Liver (tissue), 9 donors: ENCODE measurements around the gene AP2S1. TPM values are rescaled to one million over a fixed set of nuclear protein-coding genes. Genes with fewer than 3 reads are reported as not detected.
A peak's percentile ranks its signal among the peaks of the same experiment; 100 is the strongest.

Source experiments
- DNase-seq: peaks from one replicate; pipeline ENCODE4 v3.0.0-alpha.2; 2017; ENCODE audit warnings: low spot score
- H3K27ac ChIP-seq, 2 donors: one replicate each; pipeline ENCODE4 v1.7.0; 2013; ENCODE audit warnings: inconsistent platforms in 2 of 2, low read length in 2 of 2, control low read depth in 1 of 2, low read depth in 1 of 2, mild to moderate bottlenecking in 1 of 2
- H3K27me3 ChIP-seq, 4 donors: one replicate each; pipeline versions ENCODE4 v1.6.1 to v1.7.0; 2013; ENCODE audit warnings: low read length in 3 of 4, inconsistent platforms in 1 of 4, mild to moderate bottlenecking in 1 of 4, moderate library complexity in 1 of 4; ENCODE audit not compliant: control insufficient read depth in 4 of 4, insufficient read depth in 4 of 4
- H3K36me3 ChIP-seq, 4 donors: one replicate each; pipeline versions ENCODE4 v1.6.1 to v1.7.0; 2013; ENCODE audit warnings: low read length in 3 of 4, mild to moderate bottlenecking in 3 of 4, low read depth in 1 of 4, moderate library complexity in 1 of 4; ENCODE audit not compliant: control insufficient read depth in 4 of 4, insufficient read depth in 3 of 4
- H3K4me1 ChIP-seq, 4 donors: one replicate each; pipeline versions ENCODE4 v1.6.1 to v1.7.0; 2013; ENCODE audit warnings: low read length in 3 of 4, mild to moderate bottlenecking in 3 of 4, moderate library complexity in 1 of 4; ENCODE audit not compliant: control insufficient read depth in 4 of 4, insufficient read depth in 4 of 4
- H3K4me3 ChIP-seq, 3 donors: one replicate each; pipeline versions ENCODE4 v1.6.1 to v1.7.0; 2013; ENCODE audit warnings: low read length in 3 of 3, control low read depth in 1 of 3, low read depth in 1 of 3, mild to moderate bottlenecking in 1 of 3
- H3K9ac ChIP-seq, 2 donors: one replicate each; pipeline ENCODE4 v1.7.0; 2013; ENCODE audit warnings: low read length in 2 of 2, mild to moderate bottlenecking in 2 of 2, moderate library complexity in 2 of 2, control low read depth in 1 of 2, low read depth in 1 of 2
- H3K9me3 ChIP-seq, 4 donors: one replicate each; pipeline versions ENCODE4 v1.6.1 to v1.7.0; 2013; ENCODE audit warnings: low read length in 3 of 4; ENCODE audit not compliant: control insufficient read depth in 4 of 4
- EGR1 ChIP-seq, 2 donors: IDR thresholded peaks; 2 replicates each; pipeline ENCODE4 v1.6.1; 2016 to 2018; ENCODE audit warnings: antibody characterized with exemption in 2 of 2, low read depth in 2 of 2
- FOXA1 ChIP-seq: IDR thresholded peaks from 2 replicates; pipeline ENCODE4 v1.6.1; 2016; ENCODE audit warnings: antibody characterized with exemption
- FOXA2 ChIP-seq: IDR thresholded peaks from 2 replicates; pipeline ENCODE4 v1.6.1; 2016; ENCODE audit warnings: antibody characterized with exemption
- GABPA ChIP-seq, 2 donors: IDR thresholded peaks in 1 of 2; conservative IDR thresholded peaks in 1 of 2; 2 replicates each; pipeline ENCODE4 v1.6.1; 2016; ENCODE audit warnings: antibody characterized with exemption in 2 of 2, mild to moderate bottlenecking in 1 of 2, moderate library complexity in 1 of 2
- HNF4A ChIP-seq, 2 donors: conservative IDR thresholded peaks; 2 replicates each; pipeline ENCODE4 v1.6.1; 2016; ENCODE audit warnings: antibody characterized with exemption in 2 of 2, mild to moderate bottlenecking in 2 of 2
- HNF4G ChIP-seq: IDR thresholded peaks from 2 replicates; pipeline ENCODE4 v1.6.1; 2016; ENCODE audit warnings: antibody characterized with exemption
- JUND ChIP-seq, 2 donors: IDR thresholded peaks; 2 replicates each; pipeline ENCODE4 v1.6.1; 2016; ENCODE audit warnings: antibody characterized with exemption in 2 of 2
- NR2F2 ChIP-seq: IDR thresholded peaks from 2 replicates; pipeline ENCODE4 v1.6.1; 2016; ENCODE audit warnings: antibody characterized with exemption
- RAD21 ChIP-seq, 2 donors: IDR thresholded peaks; 2 replicates each; pipeline ENCODE4 v1.6.1; 2016; ENCODE audit warnings: antibody characterized with exemption in 2 of 2, mild to moderate bottlenecking in 2 of 2
- RXRA ChIP-seq, 2 donors: IDR thresholded peaks; 2 replicates each; pipeline ENCODE4 v1.6.1; 2017 to 2018; ENCODE audit warnings: antibody characterized with exemption in 2 of 2, mild to moderate bottlenecking in 1 of 2
- SP1 ChIP-seq: IDR thresholded peaks from 2 replicates; pipeline ENCODE4 v1.6.1; 2018; ENCODE audit warnings: antibody characterized with exemption, mild to moderate bottlenecking
- TAF1 ChIP-seq: conservative IDR thresholded peaks from 2 replicates; pipeline ENCODE4 v1.6.1; 2016; ENCODE audit warnings: antibody characterized with exemption, mild to moderate bottlenecking
- YY1 ChIP-seq: IDR thresholded peaks from 2 replicates; pipeline ENCODE4 v1.6.1; 2016; ENCODE audit warnings: antibody characterized with exemption, mild to moderate bottlenecking
- WGBS: extraction: QIAGEN DNeasy Blood & Tissue Kit; methylation state at CpG from one replicate; pipeline ENCODE4 v1.1.7; 2013; 5-methylcytosine and 5-hydroxymethylcytosine counted together
- polyA plus RNA-seq, 2 donors: library from polyadenylated mRNA; stranded (reverse) in 1 of 2; unstranded in 1 of 2; fragments of 200-250 nt in 1 of 2; fragments of >200 nt in 1 of 2; fragmentation: Nextera tagmentation in 1 of 2; extraction: Ambion mirVana in 1 of 2; gene quantifications; one replicate each; pipeline versions ENCODE4 v1.2.1 to v1.2.3, GENCODE V29; 2013 to 2015
- total RNA-seq, 2 donors: library from RNA; depleted of rRNA; stranded (reverse); fragments of >200 nt; gene quantifications; one replicate each; pipeline ENCODE4 v1.2.3, GENCODE V29; 2014
- TF ChIP-seq, protein P1 (sequence below): IDR thresholded peaks from 2 replicates; pipeline ENCODE4 v1.6.1; 2016; ENCODE audit warnings: antibody characterized with exemption, mild to moderate bottlenecking
- TF ChIP-seq, protein P2 (sequence below): IDR thresholded peaks from 2 replicates; pipeline ENCODE4 v1.6.1; 2016; ENCODE audit warnings: antibody characterized with exemption
- TF ChIP-seq, protein P3 (sequence below): IDR thresholded peaks from 2 replicates; pipeline ENCODE4 v1.6.1; 2016; ENCODE audit warnings: antibody characterized with exemption
- TF ChIP-seq, protein P4 (sequence below): fragments of 150-350 bp; IDR thresholded peaks from 2 replicates; pipeline ENCODE4 v1.5.1; 2017; ENCODE audit warnings: improper control_type of control experiment, low read depth, low read length; ENCODE audit not compliant: missing input control
- TF ChIP-seq, protein P5 (sequence below): IDR thresholded peaks from 2 replicates; pipeline ENCODE4 v1.6.1; 2016; ENCODE audit warnings: antibody characterized with exemption
- donor health status: healthy.
- donor health status: healthy.
- donor health status: healthy.
- donor health status: healthy.
- donor health status: healthy.

Gene AP2S1
- total and polyA plus RNA-seq, 4 donors = 28.3 to 168 (median 79.0) TPM

DNA sequence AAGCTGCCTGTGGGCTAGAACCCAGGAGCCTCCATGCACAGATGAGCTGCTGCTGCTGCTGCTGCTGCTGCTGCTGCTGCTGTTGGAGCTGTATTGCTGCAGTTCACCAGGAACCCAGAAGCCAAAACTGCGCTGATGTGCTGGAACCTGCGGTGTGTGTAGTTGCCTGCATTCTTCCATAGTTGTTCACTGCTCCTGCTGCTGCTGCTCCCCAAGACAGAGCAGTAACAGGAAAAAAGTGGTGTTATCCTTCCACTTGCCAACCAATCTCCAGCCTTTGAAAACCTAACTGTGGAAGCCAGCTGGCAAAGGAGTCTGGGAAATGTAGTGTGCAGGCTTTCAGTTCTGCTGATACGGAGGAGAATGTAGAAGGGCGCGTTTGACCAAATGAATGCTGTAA is 48.1 kb upstream of the AP2S1 start:
- WGBS = 80% methylated on average over 5 of the region's 5 CpGs
- Histone ChIP-seq H3K27ac (no peak overlapping the region), H3K4me3 (no peak overlapping the region), H3K9me3 (no peaks in the 10 kb centered on the region), H3K9ac (no peak overlapping the region), H3K4me1 (peaks cover 15 to 56% (median 36%) of the 10 kb centered on the region in 4 donors), H3K27me3 (no peaks in the 10 kb centered on the region), H3K36me3 (no peaks in the 10 kb centered on the region)
- no peak for DNase-seq
- no peak for TF ChIP-seq HNF4G
- TF ChIP-seq, protein P1, sequence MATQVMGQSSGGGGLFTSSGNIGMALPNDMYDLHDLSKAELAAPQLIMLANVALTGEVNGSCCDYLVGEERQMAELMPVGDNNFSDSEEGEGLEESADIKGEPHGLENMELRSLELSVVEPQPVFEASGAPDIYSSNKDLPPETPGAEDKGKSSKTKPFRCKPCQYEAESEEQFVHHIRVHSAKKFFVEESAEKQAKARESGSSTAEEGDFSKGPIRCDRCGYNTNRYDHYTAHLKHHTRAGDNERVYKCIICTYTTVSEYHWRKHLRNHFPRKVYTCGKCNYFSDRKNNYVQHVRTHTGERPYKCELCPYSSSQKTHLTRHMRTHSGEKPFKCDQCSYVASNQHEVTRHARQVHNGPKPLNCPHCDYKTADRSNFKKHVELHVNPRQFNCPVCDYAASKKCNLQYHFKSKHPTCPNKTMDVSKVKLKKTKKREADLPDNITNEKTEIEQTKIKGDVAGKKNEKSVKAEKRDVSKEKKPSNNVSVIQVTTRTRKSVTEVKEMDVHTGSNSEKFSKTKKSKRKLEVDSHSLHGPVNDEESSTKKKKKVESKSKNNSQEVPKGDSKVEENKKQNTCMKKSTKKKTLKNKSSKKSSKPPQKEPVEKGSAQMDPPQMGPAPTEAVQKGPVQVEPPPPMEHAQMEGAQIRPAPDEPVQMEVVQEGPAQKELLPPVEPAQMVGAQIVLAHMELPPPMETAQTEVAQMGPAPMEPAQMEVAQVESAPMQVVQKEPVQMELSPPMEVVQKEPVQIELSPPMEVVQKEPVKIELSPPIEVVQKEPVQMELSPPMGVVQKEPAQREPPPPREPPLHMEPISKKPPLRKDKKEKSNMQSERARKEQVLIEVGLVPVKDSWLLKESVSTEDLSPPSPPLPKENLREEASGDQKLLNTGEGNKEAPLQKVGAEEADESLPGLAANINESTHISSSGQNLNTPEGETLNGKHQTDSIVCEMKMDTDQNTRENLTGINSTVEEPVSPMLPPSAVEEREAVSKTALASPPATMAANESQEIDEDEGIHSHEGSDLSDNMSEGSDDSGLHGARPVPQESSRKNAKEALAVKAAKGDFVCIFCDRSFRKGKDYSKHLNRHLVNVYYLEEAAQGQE = no peak
- TF ChIP-seq, protein P2, sequence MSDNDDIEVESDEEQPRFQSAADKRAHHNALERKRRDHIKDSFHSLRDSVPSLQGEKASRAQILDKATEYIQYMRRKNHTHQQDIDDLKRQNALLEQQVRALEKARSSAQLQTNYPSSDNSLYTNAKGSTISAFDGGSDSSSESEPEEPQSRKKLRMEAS = no peak

DNA sequence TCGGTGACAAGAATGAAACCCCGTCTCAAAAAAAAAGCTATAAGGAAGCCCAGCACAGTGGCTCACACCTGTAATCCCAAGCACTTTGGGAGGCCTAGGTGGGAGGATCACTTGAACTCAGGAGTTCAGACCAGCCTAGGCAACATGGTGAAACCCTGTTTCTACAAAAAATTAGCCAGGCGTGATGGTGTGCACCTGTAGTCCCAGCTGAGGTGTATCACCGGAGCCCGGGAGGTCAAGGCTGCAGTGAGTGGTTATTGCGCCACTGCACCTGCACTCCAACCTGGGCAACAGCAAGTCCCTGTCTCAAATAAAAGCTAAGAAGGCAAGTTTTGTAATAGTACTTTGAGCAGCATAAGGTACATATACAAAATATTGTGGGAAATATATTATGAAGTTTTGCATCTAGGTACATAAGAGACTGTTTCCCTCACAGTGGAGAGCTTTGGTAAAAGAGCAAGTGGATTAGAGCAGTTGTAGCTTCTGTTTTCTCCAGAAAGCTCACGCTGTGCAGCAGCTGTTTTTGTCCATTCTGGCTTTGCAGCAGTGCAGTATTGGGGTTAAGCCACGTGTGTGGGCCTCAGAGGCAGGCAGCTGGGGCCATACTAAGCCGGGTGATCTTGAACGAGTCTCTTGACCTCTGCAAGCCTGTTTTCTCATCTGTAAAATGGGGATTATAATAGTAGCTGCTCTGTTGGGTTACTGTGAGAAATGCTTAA is 45.6 kb upstream of the AP2S1 start:
- no peak for DNase-seq
- H3K27ac ChIP-seq = peak overlapping the region; percentile 80 to 84
- TF ChIP-seq RAD21 (IDR thresholded peaks at IDR 0.05) (peak; percentile 32 to 41), HNF4G (peak; percentile 25), YY1 (no peak), HNF4A (conservative IDR thresholded peaks at IDR 0.05) (peak; percentile 81 to 87), NR2F2 (peak; percentile 50), SP1 (peak; percentile 41), TAF1 (no peak), RXRA (IDR thresholded peaks at IDR 0.05) (peak; percentile 88 to 92), FOXA2 (peak; percentile 23), JUND (IDR thresholded peaks at IDR 0.05) (peak in 1 of 2 donors; percentile 71), FOXA1 (no peak), GABPA (IDR thresholded peaks at IDR 0.05 in 1 of 2, conservative IDR thresholded peaks at IDR 0.05 in 1 of 2) (no peak), EGR1 (IDR thresholded peaks at IDR 0.05; ENCODE audit: low read depth in 2 of 2) (no peak)
- TF ChIP-seq, protein P3, sequence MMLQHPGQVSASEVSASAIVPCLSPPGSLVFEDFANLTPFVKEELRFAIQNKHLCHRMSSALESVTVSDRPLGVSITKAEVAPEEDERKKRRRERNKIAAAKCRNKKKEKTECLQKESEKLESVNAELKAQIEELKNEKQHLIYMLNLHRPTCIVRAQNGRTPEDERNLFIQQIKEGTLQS = no peak
- TF ChIP-seq, protein P4, sequence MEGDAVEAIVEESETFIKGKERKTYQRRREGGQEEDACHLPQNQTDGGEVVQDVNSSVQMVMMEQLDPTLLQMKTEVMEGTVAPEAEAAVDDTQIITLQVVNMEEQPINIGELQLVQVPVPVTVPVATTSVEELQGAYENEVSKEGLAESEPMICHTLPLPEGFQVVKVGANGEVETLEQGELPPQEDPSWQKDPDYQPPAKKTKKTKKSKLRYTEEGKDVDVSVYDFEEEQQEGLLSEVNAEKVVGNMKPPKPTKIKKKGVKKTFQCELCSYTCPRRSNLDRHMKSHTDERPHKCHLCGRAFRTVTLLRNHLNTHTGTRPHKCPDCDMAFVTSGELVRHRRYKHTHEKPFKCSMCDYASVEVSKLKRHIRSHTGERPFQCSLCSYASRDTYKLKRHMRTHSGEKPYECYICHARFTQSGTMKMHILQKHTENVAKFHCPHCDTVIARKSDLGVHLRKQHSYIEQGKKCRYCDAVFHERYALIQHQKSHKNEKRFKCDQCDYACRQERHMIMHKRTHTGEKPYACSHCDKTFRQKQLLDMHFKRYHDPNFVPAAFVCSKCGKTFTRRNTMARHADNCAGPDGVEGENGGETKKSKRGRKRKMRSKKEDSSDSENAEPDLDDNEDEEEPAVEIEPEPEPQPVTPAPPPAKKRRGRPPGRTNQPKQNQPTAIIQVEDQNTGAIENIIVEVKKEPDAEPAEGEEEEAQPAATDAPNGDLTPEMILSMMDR = no peak
- TF ChIP-seq, protein P1 = no peak
- TF ChIP-seq, protein P2 = peak; percentile 40
- TF ChIP-seq, protein P5, sequence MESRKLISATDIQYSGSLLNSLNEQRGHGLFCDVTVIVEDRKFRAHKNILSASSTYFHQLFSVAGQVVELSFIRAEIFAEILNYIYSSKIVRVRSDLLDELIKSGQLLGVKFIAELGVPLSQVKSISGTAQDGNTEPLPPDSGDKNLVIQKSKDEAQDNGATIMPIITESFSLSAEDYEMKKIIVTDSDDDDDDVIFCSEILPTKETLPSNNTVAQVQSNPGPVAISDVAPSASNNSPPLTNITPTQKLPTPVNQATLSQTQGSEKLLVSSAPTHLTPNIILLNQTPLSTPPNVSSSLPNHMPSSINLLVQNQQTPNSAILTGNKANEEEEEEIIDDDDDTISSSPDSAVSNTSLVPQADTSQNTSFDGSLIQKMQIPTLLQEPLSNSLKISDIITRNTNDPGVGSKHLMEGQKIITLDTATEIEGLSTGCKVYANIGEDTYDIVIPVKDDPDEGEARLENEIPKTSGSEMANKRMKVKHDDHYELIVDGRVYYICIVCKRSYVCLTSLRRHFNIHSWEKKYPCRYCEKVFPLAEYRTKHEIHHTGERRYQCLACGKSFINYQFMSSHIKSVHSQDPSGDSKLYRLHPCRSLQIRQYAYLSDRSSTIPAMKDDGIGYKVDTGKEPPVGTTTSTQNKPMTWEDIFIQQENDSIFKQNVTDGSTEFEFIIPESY = no peak
- H3K4me1 ChIP-seq = peaks cover 10 to 37% (median 24%) of the 10 kb centered on the region in 4 donors
- H3K36me3 ChIP-seq = no peaks in the 10 kb centered on the region
- H3K4me3 ChIP-seq = no peak overlapping the region
- WGBS = 55% methylated on average over 10 of the region's 10 CpGs
- H3K9me3 ChIP-seq = no peaks in the 10 kb centered on the region
- no peak overlapping the region for H3K9ac ChIP-seq
- no peaks in the 10 kb centered on the region for H3K27me3 ChIP-seq
